HG03469 (cell line): ENCODE data around the gene TBXAS1.

Experiments used
- ATAC-seq: cut with Tn5 transposase; IDR thresholded peaks from one replicate; pipeline ENCODE4 v1.9.1; 2021; ENCODE audit warnings: mild to moderate bottlenecking, moderate library complexity, moderate number of reproducible peaks; ENCODE audit not compliant: unreplicated experiment

The TBXAS1 gene

GRCh38 chr7:140018125-140019043 is 189.3 kb downstream of the TBXAS1 start:
- ATAC-seq, result no peak

GRCh38 chr7:140019172-140019571 is 190.1 kb downstream of the TBXAS1 start:
- ATAC-seq, result no peak

- no peak for ATAC-seq
Observed at GRCh38 chr7:140019606-140020005, 190.5 kb downstream of the TBXAS1 start.

- ATAC-seq, result no peak
Observed at GRCh38 chr7:140021603-140022002, 192.5 kb downstream of the TBXAS1 start.

GRCh38 chr7:140022582-140023211 is 193.6 kb downstream of the TBXAS1 start:
- no peak for ATAC-seq

- ATAC-seq, result no peak
Observed at GRCh38 chr7:140023728-140024127, 194.7 kb downstream of the TBXAS1 start.

- no peak for ATAC-seq
Observed at GRCh38 chr7:140024585-140024984, 195.5 kb downstream of the TBXAS1 start.

- no peak for ATAC-seq
Observed at GRCh38 chr7:140025241-140025640, 196.2 kb downstream of the TBXAS1 start.

- ATAC-seq, result no peak
Observed at GRCh38 chr7:140025814-140026433, 196.9 kb downstream of the TBXAS1 start.

- ATAC-seq, result no peak
Observed at GRCh38 chr7:140026935-140027334, 197.9 kb downstream of the TBXAS1 start.

- ATAC-seq, result no peak
Observed at GRCh38 chr7:140027858-140028257, 198.8 kb downstream of the TBXAS1 start.

GRCh38 chr7:140028311-140028710 is 199.2 kb downstream of the TBXAS1 start:
- no peak for ATAC-seq

- ATAC-seq, result no peak
Observed at GRCh38 chr7:140029072-140029471, 200.0 kb downstream of the TBXAS1 start.

GRCh38 chr7:140031364-140031763 is 202.3 kb downstream of the TBXAS1 start:
- ATAC-seq, result no peak

GRCh38 chr7:140033036-140033435 is 204.0 kb downstream of the TBXAS1 start:
- ATAC-seq, result no peak

- ATAC-seq, result no peak
Observed at GRCh38 chr7:140033779-140034363, 204.8 kb downstream of the TBXAS1 start.

GRCh38 chr7:140034421-140034820 is 205.4 kb downstream of the TBXAS1 start:
- ATAC-seq, result no peak

GRCh38 chr7:140035400-140036223 is 206.5 kb downstream of the TBXAS1 start:
- no peak for ATAC-seq

GRCh38 chr7:140036224-140036962 is 207.3 kb downstream of the TBXAS1 start:
- no peak for ATAC-seq

- ATAC-seq, result no peak
Observed at GRCh38 chr7:140039066-140039465, 210.0 kb downstream of the TBXAS1 start.
